Immature natural killer cell (primary cell): Measurements from ENCODE around the gene UBE2L3. TPM values are rescaled to one million over a fixed set of nuclear protein-coding genes. Genes with fewer than 3 reads are reported as not detected.

Experiments used
- DNase-seq, 3 donors: peaks; one replicate each; pipeline ENCODE4 v3.0.0; 2022; ENCODE audit warnings: mixed read lengths in 1 of 3
- H3K27ac Mint-ChIP-seq, 6 donors: one replicate each; pipeline ENCODE4 v1.8.0; 2020; ENCODE audit warnings: mixed read lengths in 6 of 6, mild to moderate bottlenecking in 5 of 6, inconsistent platforms in 4 of 6, moderate library complexity in 3 of 6
- H3K27me3 Mint-ChIP-seq, 3 donors: one replicate each; pipeline ENCODE4 v1.8.0; 2020 to 2021; ENCODE audit warnings: low read depth in 3 of 3, mild to moderate bottlenecking in 3 of 3, mixed read lengths in 3 of 3, moderate library complexity in 3 of 3, inconsistent platforms in 1 of 3
- H3K36me3 Mint-ChIP-seq, 3 donors: one replicate each; pipeline ENCODE4 v1.8.0; 2020; ENCODE audit warnings: mixed read lengths in 3 of 3, inconsistent platforms in 2 of 3, mild to moderate bottlenecking in 2 of 3
- H3K4me1 Mint-ChIP-seq, 2 donors: one replicate each; pipeline ENCODE4 v1.8.0; 2020; ENCODE audit warnings: inconsistent platforms in 2 of 2, mild to moderate bottlenecking in 2 of 2, mixed read lengths in 2 of 2, moderate library complexity in 1 of 2
- H3K4me3 Mint-ChIP-seq, 5 donors: one replicate each; pipeline ENCODE4 v1.8.0; 2020; ENCODE audit warnings: mild to moderate bottlenecking in 5 of 5, mixed read lengths in 5 of 5, inconsistent platforms in 3 of 5, moderate library complexity in 3 of 5
- H3K9me3 Mint-ChIP-seq, 6 donors: one replicate each; pipeline ENCODE4 v1.8.0; 2020; ENCODE audit warnings: mild to moderate bottlenecking in 6 of 6, mixed read lengths in 6 of 6, inconsistent platforms in 4 of 6, moderate library complexity in 3 of 6
- polyA plus RNA-seq, 3 donors: library from polyadenylated mRNA; unstranded; fragments of 300-500 nt; fragmentation: Illumina TruSeq; gene quantifications; one replicate each; pipeline ENCODE4 v1.2.3, GENCODE V29; 2021

Gene UBE2L3
- polyA plus RNA-seq, 3 donors from 2014 or later = 110 to 133 (median 115) TPM

DNA sequence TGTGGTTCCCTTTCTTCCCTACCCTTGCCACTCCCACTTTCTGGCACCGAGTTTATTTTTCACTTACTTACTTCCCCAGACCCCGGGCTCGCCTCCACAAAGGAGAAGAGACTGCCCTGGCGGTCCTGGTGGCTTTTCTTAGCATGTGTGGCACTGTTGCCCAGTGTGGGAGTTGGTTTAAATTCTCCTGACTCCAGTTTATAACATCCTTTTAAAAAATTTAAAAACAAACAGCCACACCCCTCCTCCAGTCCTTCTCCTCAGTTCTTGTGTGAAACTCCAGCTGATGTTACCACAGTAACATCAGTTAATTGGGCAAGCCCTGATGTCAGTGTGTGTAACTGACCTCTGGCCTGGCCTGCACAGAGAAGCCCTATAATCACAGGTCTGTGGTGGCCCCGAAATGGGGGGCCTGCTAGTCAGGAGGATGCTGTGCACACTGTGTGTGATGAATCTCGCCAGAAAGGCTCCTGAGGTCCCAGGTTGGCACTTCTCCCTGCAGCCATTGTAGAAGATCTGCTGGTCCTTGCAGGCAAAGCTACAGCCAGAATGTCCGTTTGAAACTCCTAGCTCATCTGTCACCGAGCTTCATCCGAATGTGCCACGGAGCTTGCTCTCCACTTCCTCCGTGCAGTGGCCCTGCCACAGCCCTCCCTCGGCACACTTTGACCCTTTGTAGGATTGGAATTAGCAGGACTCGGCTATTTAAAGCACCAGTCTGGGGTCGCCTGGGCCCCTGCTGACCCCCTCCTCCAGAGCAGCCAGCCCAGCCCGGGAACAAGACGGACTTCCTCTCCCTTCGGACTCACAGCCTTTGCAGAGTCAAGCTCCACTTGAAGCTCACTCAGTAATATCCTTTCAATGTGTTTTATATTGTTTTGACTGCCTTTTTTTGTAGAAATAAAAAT lies 54.8 kb downstream of the UBE2L3 start:
- peaks cover 2 to 13% (median 6%) of the 10 kb centered on the region in 3 donors for H3K27me3 Mint-ChIP-seq
- DNase-seq = no peak
- no peaks in the 10 kb centered on the region for H3K36me3 Mint-ChIP-seq
- H3K4me1 Mint-ChIP-seq = peaks cover 33 to 46% of the 10 kb centered on the region in 2 donors
- H3K4me3 Mint-ChIP-seq = no peak overlapping the region
- no peaks in the 10 kb centered on the region for H3K9me3 Mint-ChIP-seq
- H3K27ac Mint-ChIP-seq = peak overlapping the region in 4 of 6 donors; percentile 23 to 73 (median 30)

DNA sequence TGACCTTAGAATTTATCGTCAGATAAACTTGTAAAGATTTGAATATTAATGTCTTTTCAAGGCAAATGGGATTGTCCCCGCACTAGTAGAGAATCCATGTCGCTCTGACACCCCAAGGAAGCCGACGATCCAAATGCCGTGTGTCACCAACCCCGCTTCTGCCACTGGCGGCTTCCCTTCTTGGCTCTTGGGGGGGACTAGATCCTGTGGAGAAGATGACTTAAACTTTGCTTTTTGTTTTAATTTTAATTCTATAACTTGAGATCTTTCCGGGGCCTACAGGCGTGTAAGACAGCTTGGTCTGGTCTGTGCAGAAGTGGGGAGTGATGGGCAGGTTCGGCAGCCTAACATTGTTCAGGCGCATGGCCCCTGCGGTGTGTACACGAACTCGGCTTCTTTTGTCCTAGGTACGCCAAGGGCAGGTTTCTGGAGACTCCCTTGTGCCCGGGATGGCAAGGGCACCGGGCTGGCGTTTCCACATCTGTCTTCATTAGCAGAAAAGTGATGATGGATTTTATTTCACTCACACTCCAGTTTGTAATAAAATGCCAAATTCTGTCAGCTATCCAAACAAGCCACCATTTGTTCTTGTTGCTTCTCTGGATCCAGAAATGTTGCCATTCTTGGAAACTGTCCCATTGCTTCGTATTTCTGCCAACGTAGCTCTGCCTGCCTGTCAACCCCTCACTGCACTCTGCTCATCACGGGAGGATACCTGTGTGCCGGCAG lies 55.6 kb downstream of the UBE2L3 start:
- Mint-ChIP-seq H3K4me3 (no peak overlapping the region), H3K4me1 (peaks cover 39 to 49% of the 10 kb centered on the region in 2 donors), H3K36me3 (no peaks in the 10 kb centered on the region), H3K9me3 (no peaks in the 10 kb centered on the region), H3K27me3 (peaks cover 4 to 11% (median 5%) of the 10 kb centered on the region in 3 donors), H3K27ac (peak overlapping the region in 3 of 6 donors; percentile 17 to 73 (median 34))
- DNase-seq = no peak

DNA sequence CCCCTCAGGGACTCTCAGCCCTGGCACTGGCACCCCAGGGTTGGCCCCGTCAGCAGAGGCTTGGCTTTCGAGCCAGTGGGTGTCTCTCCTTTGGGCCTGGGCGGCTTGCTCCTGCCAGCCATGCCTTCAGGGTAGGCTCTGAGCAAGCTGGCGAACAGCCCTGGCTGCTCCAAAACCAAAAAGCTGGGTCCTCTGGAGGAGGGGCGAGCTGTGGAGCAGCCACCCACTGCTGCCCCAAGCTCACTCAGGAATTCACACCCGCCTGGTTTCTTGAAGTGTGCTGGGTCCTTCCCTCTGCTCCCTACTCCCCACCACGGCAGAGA lies 56.1 kb downstream of the UBE2L3 start:
- DNase-seq = no peak
- Mint-ChIP-seq H3K9me3 (no peaks in the 10 kb centered on the region), H3K27ac (no peak overlapping the region), H3K36me3 (no peaks in the 10 kb centered on the region), H3K27me3 (peaks cover 4 to 9% (median 5%) of the 10 kb centered on the region in 3 donors), H3K4me1 (peaks cover 42 to 53% of the 10 kb centered on the region in 2 donors), H3K4me3 (no peak overlapping the region)

DNA sequence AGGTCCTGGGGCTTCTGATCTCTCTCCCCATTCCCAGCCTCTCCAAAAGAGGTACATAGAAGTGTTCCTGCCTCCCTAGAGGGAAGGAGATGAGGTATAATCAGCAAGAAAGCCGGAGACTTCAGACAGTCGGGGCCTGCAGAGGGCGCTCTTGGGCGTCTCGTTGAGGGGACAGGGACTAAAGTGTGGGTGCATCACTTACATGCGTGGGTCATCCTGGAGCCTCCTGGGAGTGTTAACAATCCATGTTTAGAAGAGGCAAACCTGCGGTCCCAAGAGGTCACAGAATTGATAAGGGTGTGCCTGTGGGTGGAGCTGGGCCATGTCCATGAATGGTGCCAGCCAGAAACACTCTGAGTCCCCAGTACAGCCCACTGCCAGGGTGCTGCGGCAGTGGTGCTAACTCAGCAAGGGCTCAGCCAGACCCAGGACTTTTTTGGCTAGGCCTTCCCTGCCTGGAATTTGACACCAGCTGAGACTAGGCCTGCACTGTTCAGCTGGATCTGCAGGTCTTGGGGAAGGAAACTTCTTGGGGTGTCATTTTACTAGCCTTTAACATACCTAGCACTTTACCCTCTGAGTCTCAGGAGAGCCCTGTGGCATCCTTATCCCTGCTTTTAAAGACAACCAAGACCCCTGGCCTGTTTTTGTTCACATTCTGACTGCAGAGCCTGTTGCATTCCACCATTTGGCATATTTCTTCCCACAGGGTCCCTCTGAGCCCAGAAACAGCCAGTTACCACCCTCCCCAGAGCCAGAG lies 56.8 kb downstream of the UBE2L3 start:
- Mint-ChIP-seq H3K4me3 (no peak overlapping the region), H3K4me1 (peaks cover 40 to 53% of the 10 kb centered on the region in 2 donors), H3K27ac (peak overlapping the region in 5 of 6 donors; percentile 35 to 85 (median 68)), H3K36me3 (no peaks in the 10 kb centered on the region), H3K27me3 (peaks cover 2 to 11% (median 4%) of the 10 kb centered on the region in 3 donors), H3K9me3 (no peaks in the 10 kb centered on the region)
- DNase-seq = peak in 1 of 3 donors; percentile 14

DNA sequence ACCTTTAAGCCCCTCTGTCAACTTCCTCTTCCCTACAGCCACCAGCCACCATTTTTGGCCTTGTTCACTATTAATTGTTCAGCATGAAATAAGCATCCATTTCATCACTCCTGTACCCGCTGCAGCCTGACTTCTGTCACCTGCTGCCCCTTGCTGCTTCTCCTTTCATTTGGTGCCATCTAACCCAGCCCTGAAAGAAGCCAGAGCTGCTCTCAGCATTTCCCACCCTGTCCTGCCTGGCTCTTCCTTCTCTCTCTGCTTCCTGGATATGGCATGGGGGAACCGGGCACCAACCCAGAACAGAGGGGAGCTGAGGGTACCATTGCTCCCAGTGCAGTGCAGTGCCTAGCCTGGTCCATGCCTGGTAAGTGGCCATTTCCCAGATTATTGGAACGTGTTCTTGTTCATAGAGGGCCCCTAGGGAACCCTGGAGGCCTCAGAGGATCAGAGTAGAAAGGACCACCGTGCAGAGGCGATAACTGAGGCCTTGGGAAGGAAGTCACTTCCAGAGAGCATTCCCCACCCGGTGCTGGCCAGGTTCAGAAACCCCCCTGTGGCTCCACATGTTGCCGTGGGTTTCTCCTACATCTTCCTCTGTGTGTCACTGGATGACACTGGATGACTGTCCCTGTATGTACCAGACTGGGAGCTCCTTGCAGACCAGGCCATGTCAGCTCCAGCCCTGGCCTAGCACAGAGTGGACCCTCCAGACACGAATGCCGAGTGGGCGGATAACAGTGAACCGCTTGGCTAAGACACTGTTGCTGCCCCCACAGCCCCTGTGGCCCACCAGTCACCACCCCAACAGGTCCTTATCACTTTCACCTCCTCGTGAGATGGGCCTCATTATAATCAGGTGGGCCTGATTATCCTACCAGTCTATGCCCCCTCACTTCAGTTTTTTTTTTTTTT lies 57.6 kb downstream of the UBE2L3 start:
- DNase-seq = no peak
- Mint-ChIP-seq H3K9me3 (no peaks in the 10 kb centered on the region), H3K4me3 (no peak overlapping the region), H3K27me3 (peaks cover 0 to 12% (median 4%) of the 10 kb centered on the region in 3 donors), H3K27ac (peak overlapping the region in 5 of 6 donors; percentile 35 to 85 (median 68)), H3K36me3 (no peaks in the 10 kb centered on the region), H3K4me1 (peaks cover 37 to 53% of the 10 kb centered on the region in 2 donors)

DNA sequence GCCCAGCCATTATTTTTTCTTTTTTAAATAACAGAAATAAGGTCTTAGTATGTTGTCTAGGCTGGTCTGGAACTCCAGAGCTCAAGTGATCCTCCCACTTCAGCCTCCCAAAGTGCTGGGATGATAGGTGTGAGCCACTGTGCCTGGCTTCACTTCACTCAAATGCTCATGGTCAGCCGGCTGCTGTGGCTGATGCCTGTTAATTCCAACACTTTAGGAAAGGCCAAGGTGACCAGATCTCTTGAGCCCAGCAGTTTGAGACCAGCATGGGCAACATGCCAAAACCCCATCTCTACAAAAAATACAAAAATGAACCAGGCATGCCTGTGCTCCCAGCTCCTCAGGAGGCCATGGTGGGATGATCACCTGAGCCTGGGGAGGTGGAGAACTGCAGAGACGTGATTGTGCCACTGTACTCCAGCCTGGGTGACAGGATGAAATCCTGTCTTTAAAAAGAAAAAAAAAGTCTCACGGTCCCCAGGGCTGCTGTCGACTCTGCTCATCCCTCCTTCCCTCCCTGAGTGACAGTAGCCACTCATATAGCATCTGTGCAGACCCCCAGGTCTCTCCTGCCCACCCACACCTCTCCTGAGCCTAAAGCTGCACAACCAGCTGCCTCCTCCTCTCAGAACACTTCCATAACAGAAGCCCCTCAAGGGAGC lies 58.7 kb downstream of the UBE2L3 start:
- no peak for DNase-seq
- Mint-ChIP-seq H3K9me3 (no peaks in the 10 kb centered on the region), H3K27me3 (peaks cover 0 to 11% (median 4%) of the 10 kb centered on the region in 3 donors), H3K27ac (peak overlapping the region in 5 of 6 donors; percentile 9 to 71 (median 48)), H3K4me1 (peaks cover 40 to 57% of the 10 kb centered on the region in 2 donors), H3K36me3 (no peaks in the 10 kb centered on the region), H3K4me3 (peak overlapping the region in 3 of 5 donors; percentile 0 to 58 (median 54))

DNA sequence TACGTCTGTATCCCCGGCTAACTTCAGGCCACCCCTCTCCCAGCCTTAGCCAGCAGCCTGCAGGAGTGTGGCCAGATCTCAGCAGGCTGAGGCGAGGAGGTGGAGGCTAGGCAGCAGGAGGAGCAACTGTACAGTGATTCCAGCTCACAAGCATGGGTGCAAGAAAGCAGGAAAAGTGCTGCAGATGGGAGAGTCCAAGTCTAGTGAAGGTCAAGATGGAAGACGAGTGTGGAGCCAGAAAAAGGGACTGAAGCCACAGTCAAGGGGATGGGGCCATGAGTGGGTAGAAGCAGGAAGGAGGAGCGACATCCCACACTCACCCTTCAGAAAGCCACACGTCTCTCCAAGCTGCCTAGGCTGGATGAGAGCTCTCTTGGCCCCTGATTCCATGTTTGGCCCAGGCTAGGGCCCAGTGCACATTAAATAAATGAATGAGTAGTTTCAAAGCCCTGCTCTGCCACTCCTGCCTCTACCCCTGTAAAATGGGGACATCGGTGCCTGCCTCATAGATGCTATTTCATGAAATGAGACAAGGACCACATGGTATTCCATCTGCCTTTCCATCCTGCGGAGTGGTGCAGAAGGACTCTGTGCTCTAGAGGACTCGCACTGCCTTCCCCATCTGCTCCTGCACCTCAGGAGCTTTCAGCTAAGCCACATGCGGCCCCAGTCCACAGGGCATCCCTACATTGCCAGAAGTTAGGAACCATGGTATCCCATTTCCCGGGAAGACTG lies 59.4 kb downstream of the UBE2L3 start:
- H3K4me1 Mint-ChIP-seq = peaks cover 39 to 54% of the 10 kb centered on the region in 2 donors
- peak overlapping the region in 5 of 6 donors; percentile 40 to 71 (median 56) for H3K27ac Mint-ChIP-seq
- H3K4me3 Mint-ChIP-seq = peak overlapping the region in 4 of 5 donors; percentile 44 to 66 (median 59)
- H3K9me3 Mint-ChIP-seq = no peaks in the 10 kb centered on the region
- no peaks in the 10 kb centered on the region for H3K36me3 Mint-ChIP-seq
- no peak for DNase-seq
- H3K27me3 Mint-ChIP-seq = peaks cover 0 to 11% (median 4%) of the 10 kb centered on the region in 3 donors

DNA sequence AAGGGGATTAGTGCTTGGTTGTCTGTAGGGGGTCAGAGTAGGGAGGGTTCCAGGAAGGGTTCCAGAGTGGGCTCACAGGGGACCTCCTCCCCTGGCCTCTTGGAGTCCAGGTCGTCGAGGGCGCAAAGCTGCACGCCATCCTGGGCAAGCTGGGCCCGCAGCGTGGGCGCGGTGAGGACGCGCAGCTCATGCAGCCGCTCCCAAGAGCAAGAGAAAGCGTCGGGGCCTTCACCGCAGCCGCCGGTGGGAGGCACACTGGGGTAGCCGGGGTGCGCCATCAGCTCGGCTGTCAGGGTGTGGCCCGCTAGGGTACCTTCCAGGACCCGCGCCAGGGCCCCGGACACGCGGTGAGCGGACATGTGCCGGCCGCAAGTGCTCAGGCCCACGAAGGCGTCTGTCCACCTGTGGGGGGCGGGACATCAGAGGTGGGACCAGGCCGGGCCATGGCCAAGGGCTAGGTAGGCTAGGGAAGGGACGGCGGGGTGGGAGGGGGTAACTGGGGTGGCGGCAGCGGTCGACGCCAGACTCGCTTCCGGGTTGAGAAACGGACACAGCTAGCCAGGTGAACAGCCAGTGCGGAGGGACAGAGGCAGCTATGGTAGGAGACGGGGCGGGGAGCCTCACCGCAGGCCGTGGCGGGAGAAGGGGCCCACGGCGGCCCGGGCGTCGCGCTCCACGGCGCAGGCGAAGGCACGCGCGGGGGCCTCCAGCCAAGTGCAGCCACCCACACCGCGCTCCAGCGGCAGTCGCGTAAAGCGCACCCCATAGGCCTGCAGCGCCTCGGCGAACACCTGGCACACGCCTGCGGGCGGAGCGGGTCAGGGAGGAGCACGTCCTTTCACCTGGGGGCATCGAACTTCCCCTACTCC lies 61.1 kb downstream of the UBE2L3 start:
- peaks cover 35 to 42% of the 10 kb centered on the region in 2 donors for H3K4me1 Mint-ChIP-seq
- H3K27me3 Mint-ChIP-seq = peaks cover 0 to 10% (median 2%) of the 10 kb centered on the region in 3 donors
- H3K36me3 Mint-ChIP-seq = no peaks in the 10 kb centered on the region
- H3K4me3 Mint-ChIP-seq = peak overlapping the region; percentile 86 to 94 (median 92)
- H3K9me3 Mint-ChIP-seq = peaks cover 0 to 2% (median 0%) of the 10 kb centered on the region in 6 donors
- H3K27ac Mint-ChIP-seq = peak overlapping the region; percentile 76 to 93 (median 90)
- DNase-seq = no peak

DNA sequence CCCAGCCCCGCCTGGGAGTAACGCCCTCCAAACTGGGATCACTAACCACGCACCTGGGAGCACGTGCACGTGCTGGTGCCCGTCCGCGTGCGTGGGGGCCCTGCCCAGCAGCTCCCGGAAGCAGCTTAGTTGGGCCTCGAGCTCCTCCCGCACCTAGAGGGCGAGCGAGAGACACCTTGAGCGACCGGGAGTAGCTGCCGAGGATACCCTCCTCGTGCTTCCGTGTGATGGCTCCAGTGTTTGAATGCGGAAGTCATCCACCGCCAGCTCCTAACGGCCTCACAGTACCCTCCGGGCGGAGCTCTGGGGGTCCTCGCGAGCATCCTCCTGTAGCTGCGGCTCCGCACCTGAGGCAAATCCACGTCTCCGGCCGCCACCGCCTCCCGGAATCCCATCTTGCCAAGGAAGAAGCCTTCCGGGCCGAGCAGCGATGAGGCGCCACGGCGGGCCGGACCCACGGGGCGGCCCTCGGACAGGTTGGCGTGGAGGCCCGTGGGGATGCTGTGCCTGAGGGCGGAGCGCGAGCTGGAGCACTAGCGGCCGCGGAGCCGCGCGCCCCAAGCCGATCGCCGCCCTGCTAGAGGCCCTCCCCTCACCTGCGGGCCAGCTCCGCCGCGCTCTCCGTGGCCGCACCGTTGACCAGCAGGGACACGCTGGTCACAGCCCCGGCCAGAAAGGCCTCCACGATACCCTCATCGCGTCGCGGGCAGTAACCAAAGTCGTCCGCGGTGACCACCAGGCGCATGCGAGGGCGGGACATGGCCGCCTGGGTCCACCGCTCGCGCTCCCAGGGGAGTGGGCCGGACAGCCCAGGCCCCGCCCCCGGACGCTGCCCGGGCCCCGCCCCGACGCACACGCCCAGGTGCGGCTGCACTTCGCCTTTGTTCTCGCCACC lies 62.0 kb downstream of the UBE2L3 start, which contains the start of gene YDJC:
YDJC (minus strand) TSS at position 768 of the 895 bp plus-strand sequence; CDS start at position 760, 8 bp downstream.
- Mint-ChIP-seq H3K9me3 (peaks cover 0 to 2% (median 0%) of the 10 kb centered on the region in 6 donors), H3K27ac (peak within 1 kb of the TSS; percentile 76 to 93 (median 90)), H3K4me3 (peak within 1 kb of the TSS; percentile 86 to 94 (median 92)), H3K27me3 (peaks cover 0 to 10% (median 2%) of the 10 kb centered on the region in 3 donors), H3K4me1 (peaks cover 35 to 42% of the 10 kb centered on the region in 2 donors), H3K36me3 (no peaks in the 10 kb centered on the region)
- DNase-seq = peak; percentile 92 to 93 (median 92)

DNA sequence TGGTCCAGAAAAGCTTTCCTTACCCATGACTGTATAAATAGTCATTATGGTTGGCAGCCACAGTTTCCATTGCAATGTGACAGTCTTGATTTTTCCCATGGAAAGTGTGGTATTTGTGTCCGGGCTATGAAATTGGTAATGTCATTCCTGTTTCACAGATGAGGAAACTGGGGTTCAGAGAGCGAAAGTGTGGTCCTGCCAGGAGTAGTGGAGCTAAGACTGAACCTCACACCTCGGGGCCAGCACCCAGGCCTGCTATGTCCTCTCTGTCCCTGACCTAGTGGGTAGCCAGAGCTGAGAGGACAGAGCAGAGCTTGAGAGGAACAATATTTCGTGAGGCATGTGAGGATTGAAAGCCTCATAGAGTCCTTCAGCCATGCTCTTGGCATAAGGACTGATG lies 63.5 kb downstream of the UBE2L3 start:
- no peak for DNase-seq
- Mint-ChIP-seq H3K36me3 (no peaks in the 10 kb centered on the region), H3K4me3 (peak overlapping the region in 4 of 5 donors; percentile 51 to 62 (median 58)), H3K9me3 (peaks cover 0 to 2% (median 0%) of the 10 kb centered on the region in 6 donors), H3K27me3 (peaks cover 0 to 9% (median 2%) of the 10 kb centered on the region in 3 donors), H3K4me1 (peaks cover 25 to 30% of the 10 kb centered on the region in 2 donors), H3K27ac (no peak overlapping the region)
